Measurements from ENCODE around the gene PTPN1.
"Not testable (repeated sequence)": the region's sequence is repeated elsewhere in the genome, so short reads cannot be mapped to it uniquely, and the experiment has no call there.

PTPN1 gene

DNA sequence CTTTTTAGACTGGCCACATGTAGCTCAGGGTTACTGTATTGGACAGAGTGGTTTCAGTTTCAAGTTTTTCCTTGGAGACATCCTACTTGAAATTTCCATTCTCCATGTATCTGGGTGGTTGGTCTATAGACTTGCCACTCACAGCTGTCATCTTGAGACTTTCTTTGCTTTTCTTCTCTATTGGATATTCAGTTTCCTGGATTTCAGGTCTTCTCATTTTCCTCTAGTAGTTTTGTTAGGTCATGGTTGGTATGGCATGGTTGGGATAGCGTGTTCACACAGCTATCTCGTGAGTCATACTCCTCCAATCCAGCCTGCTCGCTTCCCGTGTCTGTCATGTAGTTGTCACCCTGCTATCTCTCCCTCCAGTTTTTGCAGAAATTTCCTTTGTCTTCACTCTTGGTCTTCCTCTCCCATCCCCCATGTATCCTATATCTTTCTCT lies 48.3 kb downstream of the PTPN1 start:
- DNase-seq = no peak

DNA sequence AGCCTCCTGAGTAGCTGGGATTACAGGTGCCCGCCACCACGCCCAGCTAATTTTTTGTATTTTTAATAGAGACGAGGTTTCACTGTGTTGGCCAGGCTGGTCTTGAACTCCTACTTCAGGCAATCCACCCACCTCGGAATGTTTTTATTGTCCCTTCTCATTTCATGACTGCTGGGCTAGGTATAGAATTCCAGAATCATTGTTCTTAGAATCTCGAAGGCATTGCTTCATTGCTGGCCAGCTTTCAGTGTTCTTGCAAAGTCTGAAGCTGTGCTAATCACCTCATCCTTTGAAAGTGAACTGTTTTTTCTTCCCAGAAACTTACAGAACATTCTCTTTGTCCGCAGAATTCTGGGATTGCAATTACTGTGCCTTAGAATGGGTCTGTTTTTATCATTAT lies 49.0 kb downstream of the PTPN1 start:
- no peak for DNase-seq

DNA sequence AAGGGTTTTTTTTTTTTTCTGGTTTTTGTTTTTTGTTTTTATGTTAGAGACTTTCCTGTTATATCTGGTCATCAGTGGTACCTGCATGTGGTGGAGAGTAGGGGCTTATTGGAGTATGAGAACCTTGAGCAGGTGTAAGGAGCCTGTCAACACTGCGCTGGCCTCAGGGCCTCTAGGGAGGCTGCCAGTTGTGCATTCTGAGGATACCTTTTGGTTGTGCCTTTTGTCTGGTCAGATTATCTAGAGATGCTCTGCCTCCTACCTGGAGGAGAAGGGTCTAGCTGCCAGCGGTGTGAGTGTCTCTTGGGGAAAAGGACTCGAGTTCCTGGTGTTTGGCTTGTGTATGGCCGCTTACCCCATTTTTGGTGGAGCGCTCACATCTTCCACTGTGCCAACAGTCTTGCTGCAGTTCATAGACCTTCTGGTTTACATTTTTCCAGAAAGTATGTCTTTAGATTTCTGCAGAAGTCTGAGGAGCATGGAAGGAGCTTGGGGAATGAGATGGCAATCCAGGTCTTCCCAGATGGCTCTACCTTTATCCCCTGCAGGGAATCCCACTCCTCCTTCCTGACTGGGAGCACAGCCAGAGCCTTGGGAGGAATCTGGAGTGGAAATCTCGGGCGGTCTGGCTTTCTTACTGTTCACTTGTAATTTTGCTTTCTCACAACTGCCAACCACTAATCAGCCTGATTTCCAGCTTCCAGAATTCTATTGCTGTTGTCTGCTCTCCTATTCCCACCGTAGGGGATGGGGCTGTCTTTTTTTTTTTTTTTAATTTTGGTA lies 49.9 kb downstream of the PTPN1 start:
- no peak for DNase-seq

DNA sequence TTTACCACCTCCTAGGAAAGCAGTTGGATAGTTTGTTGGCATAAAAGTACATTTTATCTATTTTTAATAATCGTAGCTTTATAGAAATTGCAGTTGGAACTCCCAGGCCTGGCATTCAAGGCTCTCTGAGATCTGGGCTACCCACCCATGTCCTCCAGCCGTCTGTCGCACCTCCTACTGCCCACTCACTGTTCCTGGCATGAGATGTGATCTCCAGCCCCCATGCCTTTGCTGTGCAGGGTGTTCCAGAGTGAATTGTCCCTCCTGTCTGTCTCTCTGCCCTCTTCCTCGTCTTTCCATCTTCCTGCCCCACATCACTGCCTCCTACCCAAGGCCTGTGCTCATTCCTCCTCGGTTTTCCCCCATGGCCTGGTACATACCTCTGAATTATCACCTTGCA lies 50.7 kb downstream of the PTPN1 start:
- DNase-seq = no peak

DNA sequence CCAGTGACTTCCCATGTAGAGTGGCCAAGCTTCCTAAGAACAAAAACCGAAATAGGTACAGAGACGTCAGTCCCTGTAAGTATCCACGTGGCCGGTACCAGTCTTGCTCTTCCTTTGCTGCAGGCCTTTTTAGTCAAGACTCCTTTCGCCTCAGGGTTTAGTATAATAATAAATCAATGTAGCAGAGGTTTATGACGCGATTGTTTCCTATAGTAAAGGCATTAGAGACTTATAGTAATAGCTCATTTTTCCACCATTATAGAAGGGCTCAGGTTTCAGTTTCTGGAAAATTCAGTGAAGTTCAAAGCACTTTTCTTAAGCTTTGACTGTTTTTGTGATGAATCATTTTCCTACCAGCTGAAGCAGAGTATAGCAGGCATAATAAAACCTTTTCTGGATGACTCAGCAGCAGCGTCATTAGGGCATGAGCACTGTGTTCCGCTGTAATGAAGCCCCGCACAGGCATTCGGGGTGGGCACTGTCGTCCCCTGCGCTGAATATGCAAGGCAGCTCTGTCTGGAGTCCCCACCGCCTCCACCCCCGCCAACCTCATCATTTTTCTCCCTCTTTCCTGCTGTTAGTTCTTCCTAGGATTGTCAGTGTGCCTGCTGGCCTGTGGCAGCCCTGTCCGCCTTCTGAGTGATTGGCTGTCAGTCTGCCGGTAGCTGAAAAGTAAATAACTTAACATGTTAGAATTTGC lies 51.3 kb downstream of the PTPN1 start:
- DNase-seq = no peak

DNA sequence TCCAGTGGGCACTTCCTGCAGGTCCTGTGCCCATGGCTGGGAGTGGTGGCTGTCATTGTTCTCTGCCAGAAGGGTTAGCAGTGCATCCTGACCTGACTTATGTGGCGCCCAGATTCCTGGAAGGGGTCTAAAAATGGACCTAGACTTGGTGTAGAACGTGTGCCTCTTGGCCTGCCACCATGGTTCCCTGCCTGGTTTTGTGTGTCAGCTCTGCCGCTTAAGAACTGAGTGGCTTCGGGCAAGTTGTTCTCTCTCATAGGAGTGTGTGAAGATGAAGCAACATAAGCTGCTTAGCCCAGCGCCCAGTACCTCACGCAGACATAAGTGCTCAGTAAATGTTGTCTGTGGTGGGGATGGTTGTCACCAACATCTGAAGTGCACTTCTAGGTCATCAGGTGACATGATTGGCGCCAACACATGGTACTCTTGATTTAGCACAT lies 52.1 kb downstream of the PTPN1 start:
- DNase-seq = no peak

DNA sequence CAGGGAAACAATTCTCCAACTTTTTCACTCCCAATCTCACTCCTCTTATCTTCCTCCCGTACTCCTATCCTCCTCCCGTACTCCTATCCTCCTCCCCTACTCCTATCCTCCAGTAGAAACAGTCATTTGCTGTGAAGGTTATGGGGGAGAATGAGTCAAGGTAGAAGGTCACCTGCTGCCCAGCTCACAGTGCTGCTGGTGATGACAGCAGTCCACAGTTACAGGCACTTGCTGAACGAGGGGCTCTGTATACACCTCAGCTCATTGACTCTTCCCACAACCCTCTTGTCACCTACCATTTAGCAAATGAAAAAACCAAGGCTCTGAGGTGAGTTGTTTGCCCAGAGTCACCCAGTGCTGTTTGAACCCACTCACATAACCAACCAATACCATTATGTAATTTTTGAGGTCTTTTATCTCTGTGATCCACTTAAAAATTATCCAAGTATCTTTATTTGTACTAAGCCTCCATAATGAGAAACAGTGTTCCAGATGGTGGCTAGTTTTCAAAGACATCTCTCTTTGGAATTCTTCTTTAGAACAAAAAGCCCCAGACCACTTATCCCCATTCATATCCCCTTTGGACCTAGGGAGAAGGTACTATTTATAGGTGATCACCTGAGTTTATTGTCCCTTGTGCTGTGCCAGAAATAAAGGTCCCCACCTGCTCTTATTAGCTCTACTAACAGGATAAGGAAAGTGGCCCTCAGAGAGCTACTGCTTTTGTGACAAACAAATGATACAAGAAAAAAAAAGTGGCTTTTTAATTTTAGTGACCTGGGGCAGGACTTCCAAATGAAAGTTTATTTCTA lies 53.2 kb downstream of the PTPN1 start:
- DNase-seq = no peak

DNA sequence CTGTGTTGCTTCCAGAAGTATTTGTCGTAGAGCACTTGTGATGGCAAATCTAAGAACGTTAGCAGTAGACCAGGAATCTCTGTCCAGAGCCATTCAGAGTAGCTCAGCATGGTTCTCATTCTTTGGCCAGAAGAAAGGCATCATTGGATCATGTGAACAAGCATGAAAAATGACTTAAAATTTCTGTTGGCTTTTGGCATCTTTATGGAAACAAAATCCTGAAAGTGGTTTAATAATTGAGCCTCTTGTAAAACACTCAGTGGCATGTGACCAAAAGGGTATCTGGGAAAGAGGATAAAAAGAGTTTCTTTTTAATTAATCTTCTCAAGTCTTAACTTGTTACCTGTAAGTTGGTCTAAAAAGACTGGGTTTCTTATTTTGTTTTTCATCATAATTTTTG lies 55.2 kb downstream of the PTPN1 start:
- DNase-seq = no peak

DNA sequence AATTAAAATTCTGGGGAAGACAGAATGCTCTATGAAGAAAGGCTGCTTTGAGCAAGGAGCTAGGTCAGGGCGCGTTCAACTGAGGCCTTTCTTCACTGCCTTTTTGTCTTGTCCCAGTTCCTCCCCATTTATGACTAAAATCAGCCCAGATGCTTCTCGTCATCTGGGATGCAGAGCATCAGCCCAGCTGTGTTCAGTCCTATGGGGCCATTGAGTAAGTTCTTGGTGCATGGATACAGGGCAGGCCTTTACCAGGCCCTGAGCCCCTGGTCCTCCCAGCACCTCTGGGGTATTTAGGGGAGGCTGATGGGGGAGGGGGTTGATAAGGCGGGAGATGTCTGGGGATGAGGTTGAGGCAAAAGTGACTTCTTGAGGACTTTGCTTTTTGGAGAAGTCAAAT lies 55.7 kb downstream of the PTPN1 start:
- peak in 1 of 2 donors; percentile 30 for DNase-seq

DNA sequence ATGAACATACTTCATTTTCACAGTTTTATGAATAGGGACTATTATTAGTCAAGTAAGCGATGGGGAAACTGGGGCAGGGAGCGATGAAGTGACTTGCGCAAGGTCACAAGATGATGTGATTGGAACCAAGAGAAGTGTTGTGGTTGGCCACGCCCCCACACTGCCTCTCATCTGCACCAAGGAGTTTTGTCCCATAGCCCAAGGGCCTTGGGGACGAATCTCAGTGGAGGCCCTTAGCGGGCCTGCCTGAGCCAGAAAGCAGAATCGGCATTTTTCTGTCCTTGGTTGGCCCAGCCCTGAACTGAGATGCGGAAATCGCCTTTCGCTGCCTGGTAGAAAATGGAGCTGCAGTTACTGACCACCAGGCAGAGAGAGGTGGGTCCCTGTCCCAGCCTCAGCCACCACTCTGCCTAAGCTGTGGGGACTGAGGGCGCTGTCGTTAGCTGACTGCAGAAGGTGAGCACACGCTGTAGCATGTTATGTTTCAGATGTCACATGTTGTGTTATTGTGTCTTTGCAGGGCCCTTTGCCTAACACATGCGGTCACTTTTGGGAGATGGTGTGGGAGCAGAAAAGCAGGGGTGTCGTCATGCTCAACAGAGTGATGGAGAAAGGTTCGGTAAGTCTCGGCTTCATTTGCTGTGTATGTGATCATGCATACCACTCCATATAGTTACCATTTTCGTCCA lies 57.8 kb downstream of the PTPN1 start:
- peak; percentile 83 to 88 for DNase-seq

DNA sequence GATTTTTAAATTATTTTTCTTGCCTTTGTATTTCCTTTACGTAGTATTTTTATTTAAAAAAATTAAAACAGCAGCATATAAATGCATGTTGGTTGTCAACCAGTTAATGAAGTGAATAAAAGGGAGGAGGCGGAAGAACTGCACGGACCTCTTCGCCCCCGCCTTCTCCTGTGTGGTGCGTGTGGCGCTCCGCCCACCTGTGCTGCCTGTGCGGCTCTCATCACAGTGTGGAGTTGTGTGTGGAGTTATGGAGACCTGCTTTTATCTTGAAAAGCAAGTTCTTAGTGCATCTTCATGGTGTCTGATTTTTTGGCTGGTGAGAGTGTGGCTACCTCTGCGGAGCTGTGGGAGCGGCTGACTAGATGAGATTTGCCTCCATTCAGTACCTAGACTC lies 58.4 kb downstream of the PTPN1 start:
- no peak for DNase-seq

DNA sequence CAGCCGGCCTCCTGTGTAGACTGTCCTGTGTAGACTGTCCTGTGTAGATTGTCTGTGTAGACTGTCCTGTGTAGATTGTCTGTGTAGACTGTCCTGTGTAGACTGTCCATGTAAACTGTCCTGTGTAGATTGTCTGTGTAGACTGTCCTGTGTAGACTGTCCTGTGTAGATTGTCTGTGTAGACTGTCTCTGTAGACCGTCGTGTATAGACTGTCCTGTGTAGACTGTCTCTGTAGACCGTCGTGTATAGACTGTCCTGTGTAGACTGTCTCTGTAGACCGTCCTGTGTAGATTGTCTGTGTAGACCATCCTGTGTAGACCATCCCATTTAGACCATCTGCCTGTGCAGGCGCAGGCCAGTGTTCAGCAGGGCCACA lies 59.3 kb downstream of the PTPN1 start:
- not testable (repeated sequence) for DNase-seq

DNA sequence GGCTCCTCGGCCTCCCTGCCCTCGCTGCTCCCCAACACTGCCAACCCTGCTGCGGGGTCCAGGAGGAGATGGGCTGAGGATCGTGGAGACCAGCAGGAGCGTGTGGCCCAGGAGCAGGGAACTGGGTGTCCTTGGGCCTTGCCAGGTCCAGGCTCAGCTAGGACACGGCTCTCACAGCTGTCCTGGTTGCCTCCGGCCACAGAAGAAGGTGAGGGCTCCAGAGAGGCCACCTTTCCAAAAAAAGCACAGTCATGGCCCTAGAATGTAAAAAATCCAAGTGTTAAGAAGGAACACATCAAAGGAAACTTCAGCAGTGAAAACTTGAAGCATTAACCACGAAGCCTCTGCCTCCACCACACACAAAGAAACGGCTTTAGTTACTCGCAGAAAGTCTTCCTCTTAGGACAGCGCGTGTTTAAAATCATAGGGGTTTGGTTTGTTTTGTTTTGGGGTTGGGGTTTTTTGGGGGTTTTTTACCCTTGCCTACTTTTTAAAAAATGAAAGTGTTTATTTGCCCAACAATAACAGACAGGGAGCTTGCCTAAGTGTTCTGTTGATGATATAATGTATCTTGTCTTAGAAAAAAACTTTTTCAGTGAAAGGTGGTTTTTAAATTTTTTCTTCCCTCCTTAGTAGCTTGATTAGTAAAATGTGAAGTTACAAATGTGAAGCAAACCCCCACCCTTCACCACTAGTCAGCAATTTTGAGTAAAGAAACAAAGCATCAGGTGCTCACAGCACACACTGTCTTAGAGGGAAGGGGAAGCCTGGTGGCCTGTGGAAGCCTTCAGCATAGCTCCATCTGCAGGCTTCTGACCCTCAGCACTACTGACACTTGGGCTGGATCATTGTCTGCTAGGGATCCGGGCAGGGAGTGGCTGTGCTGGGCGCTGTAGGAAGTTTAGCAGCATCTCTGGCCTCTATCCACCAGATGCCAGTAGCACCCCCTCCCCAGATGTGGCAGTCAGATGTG lies 60.0 kb downstream of the PTPN1 start:
- peak; percentile 61 to 80 for DNase-seq

DNA sequence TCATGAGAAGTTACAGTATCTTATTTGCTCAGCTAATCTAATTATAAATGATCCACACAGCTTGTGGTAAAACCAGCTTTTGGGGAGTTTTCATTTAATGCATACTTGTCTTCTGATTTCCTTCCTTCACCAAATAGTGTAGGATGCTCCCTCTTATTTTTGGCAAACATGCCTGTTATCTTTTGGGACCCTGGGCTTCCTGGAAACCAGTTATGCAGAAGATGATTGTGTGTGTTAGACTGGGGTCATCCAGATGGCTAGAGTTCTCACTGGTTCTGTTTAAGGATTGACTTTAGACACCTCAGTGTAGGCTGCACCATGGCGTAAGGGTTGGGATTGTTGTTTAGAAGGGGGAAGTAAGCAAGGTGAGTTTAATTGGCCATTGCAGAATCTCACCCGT lies 61.3 kb downstream of the PTPN1 start:
- DNase-seq = no peak

DNA sequence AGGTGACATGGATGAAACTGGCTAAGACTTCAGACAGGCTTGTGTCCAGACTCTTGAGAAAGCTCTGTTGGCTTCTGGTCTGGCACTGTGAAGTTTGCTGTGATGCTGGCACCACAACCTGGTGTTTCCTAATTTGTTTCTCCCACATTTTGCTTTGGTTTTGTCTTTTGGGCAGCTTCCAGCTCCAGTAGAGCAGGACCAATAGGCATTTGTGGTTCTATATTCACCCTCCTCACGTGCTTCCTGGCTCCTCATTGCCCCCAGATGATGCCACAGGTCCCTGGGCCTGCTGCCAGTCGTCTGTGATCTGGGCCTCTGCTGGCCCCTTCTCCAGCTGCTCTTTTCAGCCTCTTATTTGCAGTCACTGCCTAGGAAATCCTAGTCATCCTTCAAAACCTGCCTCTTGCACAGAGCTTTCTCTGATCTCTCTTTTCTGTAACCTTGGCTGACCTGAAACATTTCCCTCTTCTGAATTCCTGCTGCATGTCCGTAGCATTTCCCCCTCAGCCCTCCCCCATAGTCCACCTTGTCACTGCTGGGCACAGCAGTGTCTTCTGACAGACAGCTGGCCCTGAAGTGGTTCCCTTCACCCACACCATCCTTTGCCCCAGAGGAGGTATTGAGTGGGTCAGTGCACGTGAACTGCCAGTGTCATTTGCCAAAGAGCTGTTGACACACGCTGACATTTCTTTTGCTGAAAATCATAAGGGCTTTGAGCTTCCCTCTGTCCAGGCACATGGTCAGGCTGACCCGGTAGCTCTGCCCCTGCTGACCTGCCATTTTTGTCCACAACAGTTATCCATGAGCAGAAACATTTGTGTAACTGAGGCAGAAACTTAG lies 63.0 kb downstream of the PTPN1 start:
- peak; percentile 86 to 93 for DNase-seq

DNA sequence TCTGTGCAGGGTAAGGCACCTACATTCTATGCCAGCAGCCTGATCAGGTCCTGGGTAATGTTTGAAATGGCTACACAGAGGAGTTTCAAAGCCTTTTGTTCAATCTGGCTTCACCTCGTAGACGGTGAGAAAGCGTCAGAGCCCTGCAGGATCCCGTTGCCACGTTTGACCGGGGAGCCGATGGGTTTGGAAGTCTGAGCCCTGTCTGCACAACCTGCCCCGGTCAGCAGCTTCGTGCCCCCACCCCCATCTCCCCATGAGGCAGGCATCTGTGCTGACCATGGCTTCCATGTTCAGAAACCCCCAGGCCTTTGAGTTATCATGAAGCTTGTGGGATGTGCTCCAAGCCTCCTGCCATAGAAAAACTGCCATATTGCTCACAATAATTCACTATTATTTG lies 63.9 kb downstream of the PTPN1 start:
- no peak for DNase-seq

DNA sequence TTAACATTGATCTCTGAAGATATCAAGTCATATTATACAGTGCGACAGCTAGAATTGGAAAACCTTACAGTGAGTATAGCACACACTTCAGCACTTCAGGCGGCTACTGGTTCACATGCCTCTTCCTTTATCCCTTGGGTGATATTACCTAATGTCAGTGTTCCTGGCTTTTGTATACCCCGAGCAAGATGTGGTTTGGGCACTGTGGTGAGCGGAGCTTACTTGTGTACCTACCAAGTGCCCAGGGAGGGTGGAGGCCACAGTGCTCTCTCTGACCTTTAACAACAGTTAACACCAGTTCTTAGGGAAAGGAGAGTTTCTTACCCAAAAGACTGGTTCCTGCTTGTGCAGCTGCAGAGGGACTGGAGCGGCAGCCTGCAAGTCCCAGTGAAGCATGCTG lies 64.4 kb downstream of the PTPN1 start:
- DNase-seq = no peak

DNA sequence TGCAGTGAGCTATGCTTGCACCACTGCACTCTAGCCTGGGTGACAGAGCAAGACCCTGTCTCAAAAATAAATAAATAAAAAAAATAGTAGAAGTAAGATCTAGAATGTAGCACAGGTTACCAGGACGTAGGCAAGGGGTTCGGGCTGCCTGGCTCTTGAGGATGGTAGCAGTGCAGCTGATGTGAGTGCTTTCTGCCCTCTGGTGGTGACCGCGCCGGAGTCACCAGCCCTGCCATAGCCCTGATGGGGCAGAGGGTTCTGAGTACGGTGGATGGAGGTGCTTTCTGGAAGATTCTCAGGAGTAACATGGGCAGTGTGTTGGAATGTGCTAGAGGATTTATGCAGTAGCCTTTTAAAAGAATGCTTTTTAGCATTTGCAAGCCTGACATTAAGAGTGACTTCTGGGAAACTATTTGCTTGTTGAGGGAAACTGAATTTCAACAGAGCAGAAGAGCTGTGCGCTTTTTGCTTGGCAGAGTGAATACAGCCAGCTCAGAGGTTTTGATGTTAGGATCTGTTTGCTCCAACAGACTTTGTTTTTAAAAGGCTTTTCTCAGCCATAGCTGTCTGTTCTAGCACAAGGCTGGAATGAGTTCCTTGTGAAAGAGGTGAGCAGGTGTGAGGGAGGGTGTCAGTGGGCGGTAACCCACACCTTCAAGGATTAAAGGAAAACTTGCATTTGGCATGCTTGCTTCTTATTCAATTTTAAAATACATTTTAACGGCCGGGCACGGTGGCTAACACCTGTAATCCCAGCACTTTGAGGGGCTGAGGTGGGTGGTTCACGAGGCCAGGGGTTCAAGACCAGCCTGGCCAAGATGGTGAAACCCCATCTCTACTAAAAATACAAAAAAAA lies 65.9 kb downstream of the PTPN1 start:
- DNase-seq = peak; percentile 40 to 62

DNA sequence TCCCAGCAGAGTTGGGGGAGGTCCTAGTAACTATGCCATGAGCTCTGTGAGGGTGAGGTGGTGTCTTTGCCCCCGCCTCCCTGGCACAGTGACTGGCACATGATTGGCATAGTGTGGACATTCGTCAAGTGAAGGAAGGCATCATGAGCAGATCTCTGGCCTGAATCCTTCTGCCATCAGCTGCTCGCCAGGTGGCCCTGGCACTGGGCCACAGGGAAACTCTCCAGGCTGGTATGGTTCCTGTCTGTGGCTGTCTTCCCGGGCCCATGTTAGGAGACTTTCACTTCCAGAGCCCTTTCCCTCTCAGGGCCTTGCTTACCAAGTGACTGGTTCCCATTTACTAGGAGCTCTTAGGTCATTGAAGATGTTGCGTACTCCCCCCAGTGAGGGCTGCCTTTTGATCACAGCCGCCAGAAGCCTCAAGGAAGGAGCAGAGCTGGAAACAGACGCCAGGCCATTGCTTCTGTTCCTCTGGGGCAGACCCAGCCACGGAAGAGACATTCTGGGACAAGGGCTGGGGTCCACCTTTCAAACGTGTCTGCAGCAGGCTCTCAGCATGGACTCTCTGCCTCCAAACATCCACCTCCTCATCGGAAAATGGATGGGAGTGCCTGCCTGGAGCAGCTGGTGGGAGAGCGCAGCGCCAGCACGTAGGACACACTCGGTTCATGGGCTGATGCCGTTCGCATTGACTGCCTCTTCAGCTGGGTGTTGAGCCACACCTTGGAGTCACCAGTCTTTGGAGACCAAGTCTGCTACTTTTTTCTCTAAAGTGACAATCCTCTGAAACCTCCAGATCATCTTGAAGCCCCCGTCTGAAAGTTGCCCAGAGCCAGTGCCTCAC lies 67.2 kb downstream of the PTPN1 start:
- no peak for DNase-seq

All from inflammatory macrophage (primary cell).